Measurements from ENCODE around the gene PA2G4.

Gene PA2G4

GRCh38 chr12:56081393-56082347 is 22.7 kb upstream of the PA2G4 start:
- Histone ChIP-seq H3K4me3 (ENCODE audit: low read length) (no peak overlapping the region), H3K4me2 (ENCODE audit: low read length) (no peak overlapping the region), H3K27ac (ENCODE audit: low read depth, low read length) (no peak overlapping the region), H3K27me3 (ENCODE audit: control insufficient read depth, low read length) (peaks cover 37% of the 10 kb centered on the region), H3F3A (ENCODE audit: control insufficient read depth, insufficient read depth) (no peaks in the 10 kb centered on the region), H4K20me1 (ENCODE audit: control insufficient read depth, insufficient read depth, low read depth, low read length) (no peaks in the 10 kb centered on the region), H3K4me1 (ENCODE audit: control insufficient read depth, low read length) (peaks cover 10% of the 10 kb centered on the region), H3K9me3 (ENCODE audit: control insufficient read depth, insufficient read depth, low read length) (no peaks in the 10 kb centered on the region), H3K79me2 (ENCODE audit: control insufficient read depth, low read length) (no peaks in the 10 kb centered on the region), H3K9me2 (replicated peaks; ENCODE audit: control insufficient read depth, low read length) (no peaks in the 10 kb centered on the region), H3K36me3 (ENCODE audit: control insufficient read depth, low read length) (no peaks in the 10 kb centered on the region)
- TF ChIP-seq CTCF (IDR thresholded peaks at IDR 0.05; ENCODE audit: low read depth, low read length, poor library complexity, severe bottlenecking) (no peak), EZH2phosphoT487 (IDR thresholded peaks at IDR 0.05; ENCODE audit: borderline replicate concordance, low read length) (no peak)

DNA sequence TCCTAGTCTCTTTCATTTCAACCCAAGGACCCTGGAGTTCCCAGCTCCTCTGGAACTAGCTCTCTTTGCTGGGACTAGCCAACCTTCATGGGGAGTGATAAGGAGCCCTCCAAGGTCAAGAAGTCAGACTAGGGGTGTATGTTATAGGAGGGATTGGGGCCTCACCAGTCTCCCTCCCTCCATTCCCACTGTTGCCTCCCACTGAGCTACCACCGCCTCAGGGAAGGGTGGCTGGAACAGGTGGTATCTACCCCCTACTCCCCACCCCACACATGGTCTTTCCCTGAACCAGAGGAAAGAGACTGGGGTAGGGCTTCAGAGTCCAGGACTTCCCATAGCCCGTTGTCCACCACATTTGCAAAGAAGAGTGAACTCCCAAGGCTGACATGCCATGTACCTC is 22.0 kb upstream of the PA2G4 start:
- no peak overlapping the region for H3K4me2 ChIP-seq (ENCODE audit: low read length)
- no peaks in the 10 kb centered on the region for H3K9me3 ChIP-seq (ENCODE audit: control insufficient read depth, insufficient read depth, low read length)
- no peaks in the 10 kb centered on the region for H3F3A ChIP-seq (ENCODE audit: control insufficient read depth, insufficient read depth)
- H3K36me3 ChIP-seq (ENCODE audit: control insufficient read depth, low read length): no peaks in the 10 kb centered on the region
- TF ChIP-seq EZH2phosphoT487 (IDR thresholded peaks at IDR 0.05; ENCODE audit: borderline replicate concordance, low read length): no peak
- no peak for TF ChIP-seq CTCF (IDR thresholded peaks at IDR 0.05; ENCODE audit: low read depth, low read length, poor library complexity, severe bottlenecking)
- peaks cover 10% of the 10 kb centered on the region for H3K4me1 ChIP-seq (ENCODE audit: control insufficient read depth, low read length)
- H3K79me2 ChIP-seq (ENCODE audit: control insufficient read depth, low read length): no peaks in the 10 kb centered on the region
- no peak overlapping the region for H3K4me3 ChIP-seq (ENCODE audit: low read length)
- H3K27ac ChIP-seq (ENCODE audit: low read depth, low read length): no peak overlapping the region
- H3K27me3 ChIP-seq (ENCODE audit: control insufficient read depth, low read length): peaks cover 37% of the 10 kb centered on the region
- H3K9me2 ChIP-seq (replicated peaks; ENCODE audit: control insufficient read depth, low read length): no peaks in the 10 kb centered on the region
- no peaks in the 10 kb centered on the region for H4K20me1 ChIP-seq (ENCODE audit: control insufficient read depth, insufficient read depth, low read depth, low read length)

GRCh38 chr12:56082967-56083366 is 21.4 kb upstream of the PA2G4 start:
- TF ChIP-seq CTCF (IDR thresholded peaks at IDR 0.05; ENCODE audit: low read depth, low read length, poor library complexity, severe bottlenecking) (no peak), EZH2phosphoT487 (IDR thresholded peaks at IDR 0.05; ENCODE audit: borderline replicate concordance, low read length) (no peak)
- no peak overlapping the region for H3K4me3 ChIP-seq (ENCODE audit: low read length)
- H3K27me3 ChIP-seq (ENCODE audit: control insufficient read depth, low read length): peaks cover 37% of the 10 kb centered on the region
- no peak overlapping the region for H3K27ac ChIP-seq (ENCODE audit: low read depth, low read length)
- no peak overlapping the region for H3K4me2 ChIP-seq (ENCODE audit: low read length)
- H3K9me3 ChIP-seq (ENCODE audit: control insufficient read depth, insufficient read depth, low read length): no peaks in the 10 kb centered on the region
- no peaks in the 10 kb centered on the region for H4K20me1 ChIP-seq (ENCODE audit: control insufficient read depth, insufficient read depth, low read depth, low read length)
- H3K36me3 ChIP-seq (ENCODE audit: control insufficient read depth, low read length): no peaks in the 10 kb centered on the region
- no peaks in the 10 kb centered on the region for H3K79me2 ChIP-seq (ENCODE audit: control insufficient read depth, low read length)
- H3F3A ChIP-seq (ENCODE audit: control insufficient read depth, insufficient read depth): no peaks in the 10 kb centered on the region
- H3K4me1 ChIP-seq (ENCODE audit: control insufficient read depth, low read length): peaks cover 10% of the 10 kb centered on the region
- H3K9me2 ChIP-seq (replicated peaks; ENCODE audit: control insufficient read depth, low read length): no peaks in the 10 kb centered on the region
